Measurements from ENCODE around the gene CTBS.

DNA sequence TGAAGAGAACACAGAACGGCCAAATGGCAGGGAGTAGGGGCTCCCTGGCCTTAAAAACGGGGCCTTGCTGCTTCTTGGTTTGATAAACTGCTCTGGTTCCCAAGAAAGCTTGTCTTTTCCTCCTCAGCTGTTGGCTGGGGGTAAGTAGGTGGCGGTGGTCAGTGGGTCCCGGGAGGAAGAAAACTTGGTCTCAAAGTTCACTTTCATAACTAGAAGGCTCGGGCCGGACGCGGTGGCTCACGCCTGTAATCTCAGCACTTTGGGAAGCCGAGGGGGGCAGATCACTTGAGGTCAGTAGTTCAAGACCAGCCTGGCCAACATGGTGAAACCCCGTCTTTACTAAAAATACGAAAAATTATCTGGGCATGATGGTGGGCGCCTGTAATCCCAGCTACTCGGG lies 47.3 kb upstream of the CTBS start:
- no peak for TF ChIP-seq POLR2A (IDR thresholded peaks at IDR 0.05)
- TF ChIP-seq, protein P1, sequence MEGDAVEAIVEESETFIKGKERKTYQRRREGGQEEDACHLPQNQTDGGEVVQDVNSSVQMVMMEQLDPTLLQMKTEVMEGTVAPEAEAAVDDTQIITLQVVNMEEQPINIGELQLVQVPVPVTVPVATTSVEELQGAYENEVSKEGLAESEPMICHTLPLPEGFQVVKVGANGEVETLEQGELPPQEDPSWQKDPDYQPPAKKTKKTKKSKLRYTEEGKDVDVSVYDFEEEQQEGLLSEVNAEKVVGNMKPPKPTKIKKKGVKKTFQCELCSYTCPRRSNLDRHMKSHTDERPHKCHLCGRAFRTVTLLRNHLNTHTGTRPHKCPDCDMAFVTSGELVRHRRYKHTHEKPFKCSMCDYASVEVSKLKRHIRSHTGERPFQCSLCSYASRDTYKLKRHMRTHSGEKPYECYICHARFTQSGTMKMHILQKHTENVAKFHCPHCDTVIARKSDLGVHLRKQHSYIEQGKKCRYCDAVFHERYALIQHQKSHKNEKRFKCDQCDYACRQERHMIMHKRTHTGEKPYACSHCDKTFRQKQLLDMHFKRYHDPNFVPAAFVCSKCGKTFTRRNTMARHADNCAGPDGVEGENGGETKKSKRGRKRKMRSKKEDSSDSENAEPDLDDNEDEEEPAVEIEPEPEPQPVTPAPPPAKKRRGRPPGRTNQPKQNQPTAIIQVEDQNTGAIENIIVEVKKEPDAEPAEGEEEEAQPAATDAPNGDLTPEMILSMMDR (IDR thresholded peaks at IDR 0.05), result no peak
- no peak for TF ChIP-seq POLR2AphosphoS5 (IDR thresholded peaks at IDR 0.05)

All from gastroesophageal sphincter (tissue), 3 donors.